Transverse colon (tissue), 4 donors: ENCODE measurements around the gene CELF4.

Experiments used
- POLR2AphosphoS5 ChIP-seq, 3 donors: sonication (generic); formaldehyde crosslinking; IDR thresholded peaks; one replicate each; pipeline ENCODE4 v1.6.1; 2016; ENCODE audit warnings: antibody characterized with exemption in 3 of 3
- TF ChIP-seq, protein P1 (sequence below), 5 experiments: fragments of 200-600 bp in 3 of 5; fragments of 450-650 bp in 2 of 5; sonication (generic) in 3 of 5; IDR thresholded peaks; 1 replicate in 2 of 5; 2 replicates in 3 of 5; pipeline ENCODE4 v1.5.1; 2016 to 2017; ENCODE audit warnings: antibody characterized with exemption in 5 of 5, inconsistent platforms in 3 of 5, mild to moderate bottlenecking in 2 of 5, moderate library complexity in 1 of 5

DNA sequence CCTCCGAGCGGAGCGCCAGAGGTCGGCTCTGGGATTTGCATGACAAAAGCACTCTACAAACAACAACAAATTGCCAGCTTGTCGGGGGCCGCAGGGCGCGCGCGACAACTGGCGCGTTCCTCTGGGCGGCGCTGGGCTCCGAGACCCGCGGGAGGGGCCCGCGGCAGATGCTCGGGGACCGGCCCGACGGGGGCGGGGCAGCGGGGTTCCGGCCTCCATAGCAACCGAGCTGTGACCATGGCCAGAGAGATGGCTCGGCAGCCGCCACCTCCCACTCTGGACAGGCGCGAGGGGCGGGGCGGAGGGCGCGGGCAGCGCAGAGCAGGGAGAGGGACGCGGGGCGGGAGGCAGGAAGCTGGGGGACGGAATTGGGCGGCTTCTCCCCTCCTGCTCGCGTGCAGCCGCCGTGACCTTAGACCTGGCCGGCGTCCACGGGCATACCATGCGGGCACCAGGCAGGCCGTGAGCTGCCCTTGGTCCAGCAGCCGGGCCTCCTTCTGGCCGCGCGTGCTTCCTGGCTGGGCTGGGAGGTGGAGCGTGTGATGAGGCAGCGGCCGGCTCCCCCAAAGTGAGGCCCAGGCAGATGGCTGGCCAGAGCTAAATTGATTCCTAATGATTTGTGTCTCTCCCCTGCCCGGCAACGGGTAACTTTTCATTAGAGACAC lies 171.5 kb downstream of the CELF4 start:
- TF ChIP-seq, protein P1, sequence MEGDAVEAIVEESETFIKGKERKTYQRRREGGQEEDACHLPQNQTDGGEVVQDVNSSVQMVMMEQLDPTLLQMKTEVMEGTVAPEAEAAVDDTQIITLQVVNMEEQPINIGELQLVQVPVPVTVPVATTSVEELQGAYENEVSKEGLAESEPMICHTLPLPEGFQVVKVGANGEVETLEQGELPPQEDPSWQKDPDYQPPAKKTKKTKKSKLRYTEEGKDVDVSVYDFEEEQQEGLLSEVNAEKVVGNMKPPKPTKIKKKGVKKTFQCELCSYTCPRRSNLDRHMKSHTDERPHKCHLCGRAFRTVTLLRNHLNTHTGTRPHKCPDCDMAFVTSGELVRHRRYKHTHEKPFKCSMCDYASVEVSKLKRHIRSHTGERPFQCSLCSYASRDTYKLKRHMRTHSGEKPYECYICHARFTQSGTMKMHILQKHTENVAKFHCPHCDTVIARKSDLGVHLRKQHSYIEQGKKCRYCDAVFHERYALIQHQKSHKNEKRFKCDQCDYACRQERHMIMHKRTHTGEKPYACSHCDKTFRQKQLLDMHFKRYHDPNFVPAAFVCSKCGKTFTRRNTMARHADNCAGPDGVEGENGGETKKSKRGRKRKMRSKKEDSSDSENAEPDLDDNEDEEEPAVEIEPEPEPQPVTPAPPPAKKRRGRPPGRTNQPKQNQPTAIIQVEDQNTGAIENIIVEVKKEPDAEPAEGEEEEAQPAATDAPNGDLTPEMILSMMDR (IDR thresholded peaks at IDR 0.05), result no peak
- no peak for TF ChIP-seq POLR2AphosphoS5 (IDR thresholded peaks at IDR 0.05)
